Right lobe of liver (tissue), 6 donors: ENCODE results near the gene HBG1. TPM values are rescaled to one million over a fixed set of nuclear protein-coding genes. Genes with fewer than 3 reads are reported as not detected.

Source experiments
- ATAC-seq, 4 donors: fragments of 200-7000 bp; cut with Tn5 transposase; one replicate each; pipeline ENCODE4 v1.9.1; 2020; ENCODE audit warnings: mild to moderate bottlenecking in 4 of 4, moderate library complexity in 4 of 4
- DNase-seq, 3 donors: peaks; one replicate each; pipeline ENCODE4 v3.0.0-alpha.2; 2020
- H3K27ac ChIP-seq, 3 donors: fragments of 200-600 bp; one replicate each; pipeline ENCODE4 v1.8.0; 2022
- H3K27me3 ChIP-seq, 2 donors: fragments of 200-600 bp; one replicate each; pipeline ENCODE4 v1.8.0; 2022
- H3K36me3 ChIP-seq, 4 donors: fragments of 200-600 bp; sonication (generic) in 1 of 4; one replicate each; pipeline versions ENCODE4 v1.5.1 to v1.8.0; 2017 to 2022; ENCODE audit warnings: control low read depth in 1 of 4
- H3K4me1 ChIP-seq, 4 donors: fragments of 200-600 bp; sonication (generic) in 1 of 4; one replicate each; pipeline versions ENCODE4 v1.5.1 to v1.8.0; 2017 to 2022; ENCODE audit warnings: control low read depth in 1 of 4
- H3K4me3 ChIP-seq, 3 donors: fragments of 200-600 bp; one replicate each; pipeline ENCODE4 v1.8.0; 2022
- H3K9me3 ChIP-seq, 4 donors: fragments of 200-600 bp; sonication (generic) in 1 of 4; one replicate each; pipeline versions ENCODE4 v1.5.1 to v1.8.0; 2017 to 2022; ENCODE audit warnings: control low read depth in 1 of 4
- CTCF ChIP-seq, 4 donors: fragments of 200-600 bp in 3 of 4; fragments of 450-650 bp in 1 of 4; IDR thresholded peaks; one replicate each; pipeline versions ENCODE4 v1.5.1 to v1.8.0; 2016 to 2022; ENCODE audit warnings: antibody characterized with exemption in 4 of 4, mild to moderate bottlenecking in 2 of 4
- POLR2A ChIP-seq: fragments of 450-650 bp; IDR thresholded peaks from one replicate; pipeline ENCODE4 v1.6.1; 2017; ENCODE audit warnings: antibody characterized with exemption, mild to moderate bottlenecking
- WGBS: methylation state at CpG from one replicate; pipeline ENCODE4 v1.1.6; 2018; ENCODE audit warnings: low coverage, low lambda C conversion rate; ENCODE audit not compliant: insufficient coverage; ENCODE audit errors: missing lambda C conversion rate; 5-methylcytosine and 5-hydroxymethylcytosine counted together
- intact Hi-C, 2 donors: fragments of 100-400 bp; cut with DNase I; formaldehyde crosslinking; loops; one replicate each; pipeline versions ENCODE4 v1.11.2 to v1.14.1; 2022
- total RNA-seq, 6 experiments: library from RNA; depleted of rRNA in 2 of 6; stranded (reverse); fragments of >200 nt in 2 of 6; fragmentation: NEBNext Ultra II Directional in 3 of 6; extraction: Animal tissue kit (Norgen Biotek cat#: 25700) in 3 of 6; gene quantifications; one replicate each; pipeline versions ENCODE4 v1.1.0 to v1.2.4, GENCODE V29; 2016 to 2023
- donor health status: DM: no; HTN: yes; CAD: no.
- donor health status: DM: no; HTN: no; CAD: no.
- donor health status: DM: no; HTN: no; CAD: no.
- donor health status: DM: no; HTN: yes; CAD: no.
- donor health status: DM: no; HTN: yes; CAD: no.

HBG1 gene
- total RNA-seq, 6 experiments from 2014 or later = not detected

GRCh38 chr11:5229796-5230195, 19.9 kb downstream of the HBG1 start:
- TF ChIP-seq POLR2A = no peak
- TF ChIP-seq CTCF (IDR thresholded peaks at IDR 0.05) = no peak
- no peaks in the 10 kb centered on the region for H3K36me3 ChIP-seq
- 60% methylated on average over 2 of the region's 2 CpGs for WGBS
- ATAC-seq (no peak), DNase-seq (no peak)
- no peaks in the 10 kb centered on the region for H3K9me3 ChIP-seq
- no peaks in the 10 kb centered on the region for H3K27me3 ChIP-seq
- H3K27ac ChIP-seq = no peak overlapping the region
- H3K4me3 ChIP-seq = no peak overlapping the region
- intact Hi-C loops = no loop called here
- H3K4me1 ChIP-seq = no peaks in the 10 kb centered on the region

- H3K9me3 ChIP-seq = no peaks in the 10 kb centered on the region
- H3K36me3 ChIP-seq = no peaks in the 10 kb centered on the region
- H3K27me3 ChIP-seq = no peaks in the 10 kb centered on the region
- ATAC-seq (no peak), DNase-seq (no peak)
- WGBS = 80% methylated on average over 1 of the region's 1 CpG
- no peak overlapping the region for H3K27ac ChIP-seq
- intact Hi-C loops = no loop called here
- no peaks in the 10 kb centered on the region for H3K4me1 ChIP-seq
- no peak overlapping the region for H3K4me3 ChIP-seq
- no peak for TF ChIP-seq CTCF (IDR thresholded peaks at IDR 0.05)
- no peak for TF ChIP-seq POLR2A
Measured at GRCh38 chr11:5229356-5229755, 20.3 kb downstream of the HBG1 start.

GRCh38 chr11:5228124-5228523, 21.5 kb downstream of the HBG1 start:
- Histone ChIP-seq H3K27me3 (no peaks in the 10 kb centered on the region), H3K27ac (no peak overlapping the region), H3K4me3 (no peak overlapping the region), H3K36me3 (no peaks in the 10 kb centered on the region), H3K4me1 (no peaks in the 10 kb centered on the region), H3K9me3 (no peaks in the 10 kb centered on the region)
- intact Hi-C loops = no loop called here
- WGBS = 56% methylated on average over 5 of the region's 5 CpGs
- DNase-seq = no peak
- ATAC-seq = no peak
- TF ChIP-seq POLR2A (no peak), CTCF (IDR thresholded peaks at IDR 0.05) (no peak)

- no peak for ATAC-seq
Measured at GRCh38 chr11:5227681-5228080, 22.0 kb downstream of the HBG1 start.

More at GRCh38 chr11:5227681-5228080, 22.0 kb downstream of the HBG1 start:
- Histone ChIP-seq H3K9me3 (no peaks in the 10 kb centered on the region), H3K4me3 (no peak overlapping the region), H3K27ac (no peak overlapping the region), H3K36me3 (no peaks in the 10 kb centered on the region), H3K27me3 (no peaks in the 10 kb centered on the region), H3K4me1 (no peaks in the 10 kb centered on the region)
- WGBS = 29% methylated on average over 1 of the region's 1 CpG
- intact Hi-C loops = no loop called here
- TF ChIP-seq POLR2A = no peak
- TF ChIP-seq CTCF (IDR thresholded peaks at IDR 0.05) = no peak
- DNase-seq = no peak
